HCT116 (cell line): ENCODE measurements around the gene SWAP70. TPM values are rescaled to one million over a fixed set of nuclear protein-coding genes. Genes with fewer than 3 reads are reported as not detected.

ENCODE experiments used
- ATAC-seq: fragments of 200-7000 bp; cut with Tn5 transposase; 2 replicates; pipeline ENCODE4 v1.9.1; 2020; ENCODE audit warnings: mild to moderate bottlenecking, moderate library complexity
- BruUV-seq: library from RNA; stranded (reverse); fragments of 400-500 nt; replicated peaks from 2 replicates; lab custom pipeline; 2021; lab: Mats Ljungman, UMichigan
- CTCF ChIA-PET: fragments of 300-600 bp; sonication (Branson Sonifier 250); formaldehyde crosslinking; loops from one replicate; lab custom pipeline; 2021; ENCODE audit warnings: antibody characterized with exemption; lab: Charles Lee
- POLR2A ChIA-PET: fragments of 300-600, 350-600 bp; sonication (Branson Sonifier 250); formaldehyde crosslinking; loops from one replicate; lab custom pipeline; 2021; ENCODE audit warnings: antibody characterized with exemption; lab: Charles Lee
- RAD21 ChIA-PET, 2 experiments: fragments of 300-600 bp; sonication (Branson Sonifier 250); formaldehyde crosslinking; loops; one replicate each; lab custom pipeline; 2023; ENCODE audit warnings: low total read pairs in 2 of 2; ENCODE audit not compliant: uncharacterized antibody in 2 of 2, unreplicated experiment in 2 of 2, low non-redundant PET in 1 of 2; lab: Charles Lee
- DNase-seq: peaks from one replicate; pipeline ENCODE4 v3.0.0-alpha.2; 2010; ENCODE audit warnings: low read depth, low spot score
- H2AFZ ChIP-seq: fragments of 200-600 bp; shearing (Covaris generic), sonication (generic); 2 replicates; pipeline ENCODE4 v1.6.1; 2017; ENCODE audit warnings: low read depth, mixed run types, mixed read lengths, antibody characterized with exemption, low read length; ENCODE audit not compliant: poor library complexity, severe bottlenecking
- H3K27ac ChIP-seq: 2 replicates; pipeline ENCODE4 v1.5.1; 2012; ENCODE audit warnings: low read depth, low read length
- H3K27me3 ChIP-seq: fragments of 200-600 bp; sonication (generic); 2 replicates; pipeline ENCODE4 v1.6.1; 2016; ENCODE audit warnings: mixed run types, low read length, mixed read lengths; ENCODE audit not compliant: insufficient read depth
- H3K36me3 ChIP-seq, 2 experiments: fragments of 200-500 bp in 1 of 2; fragments of 200-600 bp in 1 of 2; sonication (Bioruptor generic) in 1 of 2; sonication (generic) in 1 of 2; 2 replicates each; pipeline versions ENCODE4 v1.5.1 to v1.6.1; 2014 to 2016; ENCODE audit warnings: low read length in 2 of 2, inconsistent platforms in 1 of 2, mixed read lengths in 1 of 2, mixed run types in 1 of 2; ENCODE audit not compliant: insufficient read depth in 2 of 2, control insufficient read depth in 1 of 2
- H3K4me1 ChIP-seq, 2 experiments: fragments of 200-600 bp in 1 of 2; sonication (generic) in 1 of 2; 2 replicates each; pipeline versions ENCODE4 v1.5.1 to v1.6.1; 2012 to 2017; ENCODE audit warnings: low read length in 2 of 2, inconsistent platforms in 1 of 2, mild to moderate bottlenecking in 1 of 2, mixed read lengths in 1 of 2, mixed run types in 1 of 2, moderate library complexity in 1 of 2; ENCODE audit not compliant: insufficient read depth in 2 of 2, control insufficient read depth in 1 of 2
- H3K4me2 ChIP-seq: fragments of 200-600 bp; sonication (generic); 2 replicates; pipeline ENCODE4 v1.6.1; 2017; ENCODE audit warnings: mixed run types, low read length, mixed read lengths
- H3K4me3 ChIP-seq, 2 experiments: fragments of 200-600 bp in 1 of 2; sonication (generic) in 1 of 2; replicated peaks in 1 of 2; 2 replicates each; pipeline ENCODE4 v1.5.1; 2011 to 2016; ENCODE audit warnings: low read length in 2 of 2, control low read depth in 1 of 2, low read depth in 1 of 2, mild to moderate bottlenecking in 1 of 2, mixed read lengths in 1 of 2, mixed run types in 1 of 2
- H3K79me2 ChIP-seq: fragments of 200-600 bp; sonication (generic); 2 replicates; pipeline ENCODE4 v1.6.1; 2017; ENCODE audit warnings: mild to moderate bottlenecking, mixed run types, low read length, moderate library complexity, mixed read lengths; ENCODE audit not compliant: insufficient read depth
- H3K9ac ChIP-seq: fragments of 200-600 bp; sonication (generic); 2 replicates; pipeline ENCODE4 v1.6.1; 2016; ENCODE audit warnings: low read length, mixed read lengths
- H3K9me2 ChIP-seq: fragments of 200-600 bp; sonication (generic), shearing (Covaris generic); 2 replicates; pipeline ENCODE4 v1.6.1; 2017; ENCODE audit warnings: mixed run types, mild to moderate bottlenecking, moderate library complexity; ENCODE audit not compliant: insufficient read depth
- H3K9me3 ChIP-seq, 2 experiments: fragments of 200-500 bp in 1 of 2; fragments of 200-600 bp in 1 of 2; sonication (Bioruptor generic) in 1 of 2; sonication (generic) in 1 of 2; 2 replicates each; pipeline ENCODE4 v1.6.1; 2014 to 2017; ENCODE audit warnings: low read length in 2 of 2, mixed read lengths in 2 of 2, inconsistent platforms in 1 of 2, low read depth in 1 of 2, mild to moderate bottlenecking in 1 of 2, mixed run types in 1 of 2, moderate library complexity in 1 of 2; ENCODE audit not compliant: control insufficient read depth in 1 of 2, insufficient read depth in 1 of 2
- H4K20me1 ChIP-seq: fragments of 200-600 bp; sonication (generic), shearing (Covaris generic); 2 replicates; pipeline ENCODE4 v1.6.1; 2017; ENCODE audit warnings: mixed run types, mild to moderate bottlenecking, moderate library complexity; ENCODE audit not compliant: insufficient read depth
- CTCF ChIP-seq, 3 experiments: fragments of 200-600 bp in 1 of 3; sonication (generic) in 1 of 3; IDR thresholded peaks in 2 of 3; conservative IDR thresholded peaks in 1 of 3; 2 replicates each; pipeline ENCODE4 v1.5.1; 2012 to 2017; ENCODE audit warnings: low read depth in 2 of 3, low read length in 2 of 3, antibody characterized with exemption in 1 of 3, borderline replicate concordance in 1 of 3, control low read depth in 1 of 3, mild to moderate bottlenecking in 1 of 3, mixed read lengths in 1 of 3, mixed run types in 1 of 3, moderate library complexity in 1 of 3; ENCODE audit not compliant: insufficient read depth in 1 of 3
- EGR1 ChIP-seq: IDR thresholded peaks from 2 replicates; pipeline ENCODE4 v1.6.1; 2012; ENCODE audit warnings: low read depth
- EZH2phosphoT487 ChIP-seq: fragments of 200-600 bp; IDR thresholded peaks from 2 replicates; pipeline ENCODE4 v1.6.1; 2018; ENCODE audit warnings: antibody characterized with exemption, borderline replicate concordance
- SP1 ChIP-seq: IDR thresholded peaks from 2 replicates; pipeline ENCODE4 v1.6.1; 2012; ENCODE audit warnings: low read depth
- TCF7L2 ChIP-seq: IDR thresholded peaks from 2 replicates; pipeline ENCODE4 v1.7.0; 2011; ENCODE audit warnings: borderline replicate concordance, inconsistent platforms; ENCODE audit not compliant: insufficient read depth, insufficient read length; ENCODE audit errors: extremely low read depth
- YY1 ChIP-seq: IDR thresholded peaks from 2 replicates; pipeline ENCODE4 v1.6.1; 2011; ENCODE audit warnings: low read length, low read depth, moderate library complexity, mild to moderate bottlenecking; ENCODE audit not compliant: insufficient replicate concordance; ENCODE audit errors: extremely low read depth
- ZFX ChIP-seq: fragments of 450-650 bp; IDR thresholded peaks from 2 replicates; pipeline ENCODE4 v1.6.1; 2017
- intact Hi-C: fragments of 100-400 bp; cut with micrococcal nuclease; formaldehyde crosslinking; loops from 2 replicates; pipeline ENCODE4 v1.10.0; 2022
- total RNA-seq: library from RNA; stranded (reverse); gene quantifications from one replicate; pipeline ENCODE4 v1.2.1, GENCODE V29; 2021; ENCODE audit not compliant: unreplicated experiment
- TF ChIP-seq, protein P1 (sequence below): IDR thresholded peaks from 2 replicates; pipeline ENCODE4 v1.6.1; 2012; ENCODE audit warnings: low read depth

The SWAP70 gene
- total RNA-seq, 1 experiment from 2014 or later, result 20.6 TPM

DNA sequence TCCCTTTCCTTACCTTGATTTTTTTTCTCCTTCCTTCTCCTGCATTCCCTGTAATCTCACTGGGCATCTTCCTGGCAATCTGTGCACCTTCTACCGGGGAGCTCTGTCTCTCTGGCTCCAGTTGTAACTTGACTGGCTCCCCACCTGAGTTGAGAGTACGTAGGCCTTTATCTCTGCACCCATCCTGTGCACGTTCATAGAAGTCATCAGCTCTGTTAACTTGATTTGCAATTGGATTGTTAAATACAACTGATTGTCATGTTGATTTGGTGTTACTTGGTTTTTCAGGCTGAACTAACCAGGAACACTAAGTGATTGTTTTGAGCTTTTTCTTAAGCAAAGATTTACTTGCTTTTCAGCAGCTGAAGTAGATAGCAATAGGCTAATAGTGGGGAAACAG lies 11.8 kb downstream of the SWAP70 start:
- Histone ChIP-seq H3K9ac (no peak overlapping the region), H3K4me2 (no peak overlapping the region), H2AFZ (no peak overlapping the region), H3K27ac (no peak overlapping the region), H3K36me3 (no peaks in the 10 kb centered on the region), H3K4me1 (no peaks in the 10 kb centered on the region), H3K4me3 (no peak overlapping the region), H3K9me2 (no peaks in the 10 kb centered on the region), H3K9me3 (no peaks in the 10 kb centered on the region), H3K27me3 (no peaks in the 10 kb centered on the region), H4K20me1 (no peaks in the 10 kb centered on the region; the same call in 1 of the 2 replicates), H3K79me2 (peaks cover 21% of the 10 kb centered on the region; the same call in 1 of the 2 replicates)
- BruUV-seq, result no TSS peak
- POLR2A ChIA-PET, result no interaction called here
- CTCF ChIA-PET, result no interaction called here
- RAD21 ChIA-PET, result no interaction called here
- no peak for TF ChIP-seq EGR1
- TF ChIP-seq, protein P1, sequence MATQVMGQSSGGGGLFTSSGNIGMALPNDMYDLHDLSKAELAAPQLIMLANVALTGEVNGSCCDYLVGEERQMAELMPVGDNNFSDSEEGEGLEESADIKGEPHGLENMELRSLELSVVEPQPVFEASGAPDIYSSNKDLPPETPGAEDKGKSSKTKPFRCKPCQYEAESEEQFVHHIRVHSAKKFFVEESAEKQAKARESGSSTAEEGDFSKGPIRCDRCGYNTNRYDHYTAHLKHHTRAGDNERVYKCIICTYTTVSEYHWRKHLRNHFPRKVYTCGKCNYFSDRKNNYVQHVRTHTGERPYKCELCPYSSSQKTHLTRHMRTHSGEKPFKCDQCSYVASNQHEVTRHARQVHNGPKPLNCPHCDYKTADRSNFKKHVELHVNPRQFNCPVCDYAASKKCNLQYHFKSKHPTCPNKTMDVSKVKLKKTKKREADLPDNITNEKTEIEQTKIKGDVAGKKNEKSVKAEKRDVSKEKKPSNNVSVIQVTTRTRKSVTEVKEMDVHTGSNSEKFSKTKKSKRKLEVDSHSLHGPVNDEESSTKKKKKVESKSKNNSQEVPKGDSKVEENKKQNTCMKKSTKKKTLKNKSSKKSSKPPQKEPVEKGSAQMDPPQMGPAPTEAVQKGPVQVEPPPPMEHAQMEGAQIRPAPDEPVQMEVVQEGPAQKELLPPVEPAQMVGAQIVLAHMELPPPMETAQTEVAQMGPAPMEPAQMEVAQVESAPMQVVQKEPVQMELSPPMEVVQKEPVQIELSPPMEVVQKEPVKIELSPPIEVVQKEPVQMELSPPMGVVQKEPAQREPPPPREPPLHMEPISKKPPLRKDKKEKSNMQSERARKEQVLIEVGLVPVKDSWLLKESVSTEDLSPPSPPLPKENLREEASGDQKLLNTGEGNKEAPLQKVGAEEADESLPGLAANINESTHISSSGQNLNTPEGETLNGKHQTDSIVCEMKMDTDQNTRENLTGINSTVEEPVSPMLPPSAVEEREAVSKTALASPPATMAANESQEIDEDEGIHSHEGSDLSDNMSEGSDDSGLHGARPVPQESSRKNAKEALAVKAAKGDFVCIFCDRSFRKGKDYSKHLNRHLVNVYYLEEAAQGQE, result no peak
- no peak for TF ChIP-seq EZH2phosphoT487
- TF ChIP-seq ZFX, result no peak
- no peak for TF ChIP-seq CTCF (IDR thresholded peaks at IDR 0.05 in 2 of 3, conservative IDR thresholded peaks at IDR 0.05 in 1 of 3; ENCODE audit: borderline replicate concordance in 1 of 3, insufficient read depth in 1 of 3, low read depth in 2 of 3, low read length in 2 of 3)
- TF ChIP-seq TCF7L2, result no peak
- no peak for TF ChIP-seq YY1
- TF ChIP-seq SP1, result no peak
- intact Hi-C loops, result no loop called here
- DNase-seq, result no peak
- no peak for ATAC-seq
